Aorta (tissue), 5 donors: Measurements from ENCODE around the gene SCFD2. TPM values are rescaled to one million over a fixed set of nuclear protein-coding genes. Genes with fewer than 3 reads are reported as not detected.

ENCODE experiments used
- ATAC-seq: fragments of 200-7000 bp; cut with Tn5 transposase; one replicate; pipeline ENCODE4 v1.9.1; 2022; ENCODE audit warnings: moderate library complexity; ENCODE audit not compliant: low FRiP score
- DNase-seq, 2 donors: peaks; one replicate each; pipeline ENCODE4 v3.0.0-alpha.2; 2020
- H3K27ac ChIP-seq, 2 donors: one replicate each; pipeline ENCODE4 v1.5.1; 2013; ENCODE audit warnings: low read length in 2 of 2, mild to moderate bottlenecking in 2 of 2, moderate library complexity in 2 of 2, control low read depth in 1 of 2, inconsistent platforms in 1 of 2, low read depth in 1 of 2
- H3K27me3 ChIP-seq, 2 donors: one replicate each; pipeline ENCODE4 v1.6.1; 2013; ENCODE audit warnings: control low read depth in 1 of 2, low read length in 1 of 2, mild to moderate bottlenecking in 1 of 2, moderate library complexity in 1 of 2; ENCODE audit not compliant: insufficient read depth in 2 of 2, control insufficient read depth in 1 of 2
- H3K36me3 ChIP-seq, 2 donors: one replicate each; pipeline ENCODE4 v1.6.1; 2013; ENCODE audit warnings: control low read depth in 1 of 2, low read length in 1 of 2, mild to moderate bottlenecking in 1 of 2; ENCODE audit not compliant: insufficient read depth in 2 of 2, control insufficient read depth in 1 of 2
- H3K4me1 ChIP-seq, 2 donors: one replicate each; pipeline ENCODE4 v1.6.1; 2013; ENCODE audit warnings: low read length in 2 of 2, control low read depth in 1 of 2, mild to moderate bottlenecking in 1 of 2, moderate library complexity in 1 of 2; ENCODE audit not compliant: insufficient read depth in 2 of 2, control insufficient read depth in 1 of 2
- H3K4me3 ChIP-seq, 2 donors: one replicate each; pipeline ENCODE4 v1.5.1; 2013; ENCODE audit warnings: low read length in 2 of 2, control low read depth in 1 of 2, mild to moderate bottlenecking in 1 of 2
- H3K9me3 ChIP-seq: one replicate; pipeline ENCODE4 v1.6.1; 2013; ENCODE audit warnings: mild to moderate bottlenecking, low read length; ENCODE audit not compliant: control insufficient read depth
- WGBS, 2 donors: extraction: QIAGEN DNeasy Blood & Tissue Kit; methylation state at CpG; one replicate each; pipeline ENCODE4 v1.1.7; 2013; 5-methylcytosine and 5-hydroxymethylcytosine counted together
- intact Hi-C, 2 donors: fragments of 100-400 bp; cut with DNase I; formaldehyde crosslinking; loops; one replicate each; pipeline versions ENCODE4 v1.14.2 to v1.15.0; 2022
- polyA plus RNA-seq, 2 donors: library from polyadenylated mRNA; stranded (reverse); fragments of 200-250 nt; gene quantifications; one replicate each; pipeline ENCODE4 v1.2.3, GENCODE V29; 2013
- total RNA-seq, 2 donors: library from RNA; stranded (reverse); fragmentation: NEBNext Ultra II Directional; extraction: Animal tissue kit (Norgen Biotek cat#: 25700); gene quantifications; one replicate each; pipeline ENCODE4 v1.2.1, GENCODE V29; 2021
- donor health status: healthy with polysubstance abuse.
- donor health status: Bipolar disorder and iron deficiency.
- donor health status: DM: no; HTN: no; CAD: no.
- donor health status: DM: no; HTN: no; CAD: no.
- donor health status: DM: yes; HTN: yes; CAD: no.

Gene SCFD2
- total and polyA plus RNA-seq, 4 donors = 3.5 to 19.2 (median 10.3) TPM

- intact Hi-C loops = loop anchor here in 1 of 2 donors (5.0 kb wide), 1 partner anchor 55 kb away; the partner anchor contains the start of gene FIP1L1
- DNase-seq = no peak
- no peak overlapping the region for H3K4me3 ChIP-seq
- H3K27me3 ChIP-seq = no peaks in the 10 kb centered on the region
- no peak overlapping the region for H3K27ac ChIP-seq
- H3K4me1 ChIP-seq = peaks cover 0 to 4% of the 10 kb centered on the region in 2 donors
- no peaks in the 10 kb centered on the region for H3K36me3 ChIP-seq
- H3K9me3 ChIP-seq = no peaks in the 10 kb centered on the region
- ATAC-seq = no peak
Measured at GRCh38 chr4:53322696-53323095, 43.2 kb downstream of the SCFD2 start.

GRCh38 chr4:53321984-53322289 is 43.9 kb downstream of the SCFD2 start:
- peaks cover 0 to 4% of the 10 kb centered on the region in 2 donors for H3K4me1 ChIP-seq
- DNase-seq = no peak
- 87 to 94% methylated on average over 2 of the region's 2 CpGs for WGBS, 2 donors
- no peaks in the 10 kb centered on the region for H3K9me3 ChIP-seq
- H3K27me3 ChIP-seq = no peaks in the 10 kb centered on the region
- no peak for ATAC-seq
- peak overlapping the region in 1 of 2 donors; percentile 94 for H3K27ac ChIP-seq
- intact Hi-C loops = loop anchor here in 1 of 2 donors (5.0 kb wide), 1 partner anchor 55 kb away; the partner anchor contains the start of gene FIP1L1
- H3K36me3 ChIP-seq = no peaks in the 10 kb centered on the region
- H3K4me3 ChIP-seq = no peak overlapping the region

DNA sequence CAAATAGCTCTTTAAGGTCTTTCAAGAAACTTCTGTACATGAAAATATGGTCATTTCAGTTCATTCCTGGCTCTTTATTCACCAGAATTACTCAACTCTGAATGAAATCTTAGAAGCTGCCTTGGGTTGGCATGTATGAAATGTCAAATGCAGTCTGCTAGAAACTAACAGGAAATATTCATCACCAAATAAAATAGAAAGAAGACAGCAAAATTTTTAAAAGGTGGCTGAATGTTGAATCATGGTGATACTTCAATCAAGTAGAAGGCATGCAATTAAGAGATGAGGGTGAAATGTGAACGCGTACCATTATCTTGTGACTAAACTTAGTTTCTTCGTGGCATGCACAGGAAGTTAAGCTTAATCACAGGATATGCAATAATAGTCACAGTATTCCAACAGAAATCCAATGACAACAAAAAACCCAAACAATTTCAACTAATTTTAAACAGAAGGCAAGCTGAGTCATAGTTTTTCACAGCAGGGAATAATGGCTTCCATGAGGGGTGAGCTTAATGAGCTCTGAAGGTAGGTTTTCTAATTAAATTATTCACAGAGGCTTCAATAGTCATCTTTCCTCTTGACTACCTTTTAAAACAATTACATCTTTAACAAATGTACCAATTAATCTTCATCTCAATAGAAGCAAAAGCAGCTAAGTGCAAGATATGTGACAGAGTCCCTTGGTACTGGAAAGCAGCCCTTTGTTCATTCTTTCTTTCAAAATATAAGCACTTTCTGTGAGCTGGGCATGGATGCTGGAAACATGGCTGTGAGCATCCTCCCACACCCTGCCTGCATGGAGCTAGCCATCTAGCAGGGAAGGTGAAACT is 44.5 kb downstream of the SCFD2 start:
- ATAC-seq (peak; percentile 68), DNase-seq (no peak)
- WGBS, 2 donors = 1 to 3% methylated on average over 3 of the region's 3 CpGs
- Histone ChIP-seq H3K4me1 (peaks cover 0 to 4% of the 10 kb centered on the region in 2 donors), H3K36me3 (no peaks in the 10 kb centered on the region), H3K27ac (peak overlapping the region; percentile 49 to 94), H3K9me3 (no peaks in the 10 kb centered on the region), H3K4me3 (peak overlapping the region in 1 of 2 donors; percentile 48), H3K27me3 (no peaks in the 10 kb centered on the region)
- intact Hi-C loops = loop anchor here in 1 of 2 donors (5.0 kb wide), 1 partner anchor 56 kb away; the partner anchor contains the start of gene FIP1L1

DNA sequence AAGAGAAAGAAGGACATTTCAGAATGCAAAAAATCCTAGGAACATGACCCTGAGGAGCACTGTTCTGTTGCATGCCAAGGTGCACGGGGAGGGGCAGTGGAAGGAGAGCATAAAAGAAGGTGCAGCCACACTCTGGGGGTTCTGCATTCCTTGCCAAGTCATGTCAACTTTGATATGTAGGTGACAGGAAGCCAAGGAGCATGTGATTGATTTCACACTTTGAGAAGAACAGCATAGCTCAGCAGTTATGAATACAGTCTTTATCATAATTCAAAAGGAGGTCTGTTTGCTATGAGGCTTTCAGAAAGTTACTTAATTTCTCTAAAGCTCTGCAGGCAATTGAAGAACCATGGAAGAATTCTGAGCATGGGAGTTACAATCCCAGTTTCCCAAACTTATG is 50.6 kb downstream of the SCFD2 start:
- peaks cover 0 to 2% of the 10 kb centered on the region in 2 donors for H3K4me1 ChIP-seq
- WGBS, 2 donors = 63 to 84% methylated on average over 1 of the region's 1 CpG
- no peak for DNase-seq
- H3K36me3 ChIP-seq = no peaks in the 10 kb centered on the region
- H3K4me3 ChIP-seq = no peak overlapping the region
- no peaks in the 10 kb centered on the region for H3K9me3 ChIP-seq
- no peak for ATAC-seq
- no peak overlapping the region for H3K27ac ChIP-seq
- no peaks in the 10 kb centered on the region for H3K27me3 ChIP-seq
- intact Hi-C loops = no loop called here

DNA sequence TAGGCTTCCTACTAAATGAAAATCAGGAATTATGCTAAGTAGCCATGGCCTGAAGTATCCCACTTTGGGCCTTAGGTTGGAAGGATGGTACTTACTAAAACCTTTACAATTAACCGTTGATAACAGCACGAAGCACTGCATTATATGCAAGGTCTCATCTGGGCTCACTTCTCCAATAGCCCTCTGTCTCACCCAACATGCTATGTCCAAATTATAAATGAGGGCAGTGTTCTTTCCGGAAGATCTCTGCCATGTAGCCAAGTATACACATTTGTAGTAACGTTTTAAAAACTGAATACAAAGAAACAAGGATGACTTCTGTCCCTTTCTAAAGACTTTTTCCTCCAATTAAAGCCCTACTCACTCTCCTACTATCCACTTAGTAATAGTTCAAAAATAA is 51.6 kb downstream of the SCFD2 start:
- intact Hi-C loops = no loop called here

DNA sequence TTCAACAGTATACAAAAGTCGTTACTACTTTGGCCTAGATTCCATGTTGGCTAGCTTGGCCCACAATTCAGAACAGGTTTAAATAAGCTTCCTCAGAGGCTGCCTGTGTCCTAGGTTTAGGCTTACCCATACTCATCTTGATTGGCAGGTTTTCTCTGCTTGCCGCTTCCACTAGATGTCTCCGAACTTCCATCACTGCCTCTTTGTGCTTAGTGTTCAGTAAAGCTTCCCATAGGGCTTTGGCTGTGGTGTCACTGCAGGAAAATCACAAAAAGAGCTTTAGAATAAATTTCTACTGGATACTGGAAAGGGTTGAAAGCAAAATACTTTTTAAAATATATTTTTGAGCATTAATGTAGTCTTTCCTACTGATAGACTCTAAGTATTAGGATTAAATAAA is 52.4 kb downstream of the SCFD2 start:
- intact Hi-C loops = no loop called here
- 85 to 93% methylated on average over 3 of the region's 3 CpGs for WGBS, 2 donors
- Histone ChIP-seq H3K27ac (no peak overlapping the region), H3K4me1 (peaks cover 0 to 4% of the 10 kb centered on the region in 2 donors), H3K4me3 (no peak overlapping the region), H3K36me3 (no peaks in the 10 kb centered on the region), H3K9me3 (no peaks in the 10 kb centered on the region), H3K27me3 (no peaks in the 10 kb centered on the region)
- ATAC-seq = no peak
- no peak for DNase-seq

More for the DNA sequence above, 51.6 kb downstream of the SCFD2 start:
- H3K36me3 ChIP-seq = no peaks in the 10 kb centered on the region
- no peak for ATAC-seq
- no peaks in the 10 kb centered on the region for H3K27me3 ChIP-seq
- H3K4me3 ChIP-seq = no peak overlapping the region
- 85 to 90% methylated on average over 4 of the region's 4 CpGs for WGBS, 2 donors
- peaks cover 0 to 4% of the 10 kb centered on the region in 2 donors for H3K4me1 ChIP-seq
- no peak for DNase-seq
- no peaks in the 10 kb centered on the region for H3K9me3 ChIP-seq
- no peak overlapping the region for H3K27ac ChIP-seq

GRCh38 chr4:53309321-53310040 is 56.4 kb downstream of the SCFD2 start:
- no peak overlapping the region for H3K4me3 ChIP-seq
- no peaks in the 10 kb centered on the region for H3K9me3 ChIP-seq
- intact Hi-C loops = no loop called here
- no peaks in the 10 kb centered on the region for H3K36me3 ChIP-seq
- peaks cover 1 to 2% of the 10 kb centered on the region in 2 donors for H3K4me1 ChIP-seq
- WGBS, 2 donors = 73 to 75% methylated on average over 4 of the region's 4 CpGs
- no peak overlapping the region for H3K27ac ChIP-seq
- ATAC-seq (no peak), DNase-seq (no peak)
- H3K27me3 ChIP-seq = no peaks in the 10 kb centered on the region

- WGBS, 2 donors = 46 to 55% methylated on average over 4 of the region's 4 CpGs
- no peaks in the 10 kb centered on the region for H3K27me3 ChIP-seq
- no peaks in the 10 kb centered on the region for H3K36me3 ChIP-seq
- intact Hi-C loops = no loop called here
- H3K4me1 ChIP-seq = peaks cover 1 to 2% of the 10 kb centered on the region in 2 donors
- DNase-seq (no peak), ATAC-seq (peak; percentile 52)
- H3K9me3 ChIP-seq = no peaks in the 10 kb centered on the region
- no peak overlapping the region for H3K27ac ChIP-seq
- H3K4me3 ChIP-seq = no peak overlapping the region
Measured at GRCh38 chr4:53307819-53308780, 57.8 kb downstream of the SCFD2 start.
